ENCODE measurements around the gene SRP68.

DNA sequence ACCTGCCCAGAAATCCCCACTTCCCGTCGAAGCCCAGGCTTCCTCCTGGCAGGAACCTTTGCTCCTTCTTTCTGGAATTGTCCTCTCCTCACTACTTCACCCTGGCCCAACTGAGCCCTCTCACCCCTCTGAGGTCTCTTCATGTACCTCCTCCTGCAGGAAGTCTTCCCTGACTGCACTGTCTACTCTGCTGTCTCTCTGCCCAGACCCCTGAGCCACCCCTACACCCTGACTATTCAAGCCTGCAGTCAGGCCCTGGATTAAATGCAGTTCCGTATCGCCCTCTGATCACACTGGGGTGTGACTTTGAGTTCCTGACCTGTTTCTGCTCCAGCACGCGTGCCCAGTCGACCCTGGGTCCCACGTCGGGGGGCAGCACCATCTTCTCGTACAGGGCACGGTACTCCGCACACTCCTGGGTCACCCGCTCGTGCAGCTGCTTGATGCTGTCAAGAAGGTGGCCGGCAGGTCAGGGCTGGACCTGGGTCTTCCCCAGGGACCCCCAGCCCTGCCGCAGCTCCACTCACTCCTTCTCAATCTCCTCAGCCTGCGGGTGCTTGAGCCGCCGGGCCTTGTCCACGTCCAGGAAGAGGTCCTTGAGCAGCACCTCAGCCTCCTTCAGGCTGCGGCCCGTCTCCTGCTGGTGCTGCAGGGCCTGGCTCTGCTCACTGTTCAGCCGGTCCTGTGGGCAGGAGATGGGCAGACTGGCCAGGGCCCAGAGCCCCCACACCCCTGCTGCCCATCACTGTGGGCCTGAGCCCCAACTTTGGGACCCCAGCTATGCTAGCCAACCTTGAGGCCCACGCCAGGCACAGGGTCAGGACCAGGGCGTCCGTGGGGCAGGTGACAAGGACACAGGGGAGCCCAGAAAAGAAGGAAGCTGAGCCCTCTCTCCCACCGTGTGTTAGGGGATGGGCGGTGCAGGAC, 49.1 kb downstream of the SRP68 start:
- TF ChIP-seq, protein P1, sequence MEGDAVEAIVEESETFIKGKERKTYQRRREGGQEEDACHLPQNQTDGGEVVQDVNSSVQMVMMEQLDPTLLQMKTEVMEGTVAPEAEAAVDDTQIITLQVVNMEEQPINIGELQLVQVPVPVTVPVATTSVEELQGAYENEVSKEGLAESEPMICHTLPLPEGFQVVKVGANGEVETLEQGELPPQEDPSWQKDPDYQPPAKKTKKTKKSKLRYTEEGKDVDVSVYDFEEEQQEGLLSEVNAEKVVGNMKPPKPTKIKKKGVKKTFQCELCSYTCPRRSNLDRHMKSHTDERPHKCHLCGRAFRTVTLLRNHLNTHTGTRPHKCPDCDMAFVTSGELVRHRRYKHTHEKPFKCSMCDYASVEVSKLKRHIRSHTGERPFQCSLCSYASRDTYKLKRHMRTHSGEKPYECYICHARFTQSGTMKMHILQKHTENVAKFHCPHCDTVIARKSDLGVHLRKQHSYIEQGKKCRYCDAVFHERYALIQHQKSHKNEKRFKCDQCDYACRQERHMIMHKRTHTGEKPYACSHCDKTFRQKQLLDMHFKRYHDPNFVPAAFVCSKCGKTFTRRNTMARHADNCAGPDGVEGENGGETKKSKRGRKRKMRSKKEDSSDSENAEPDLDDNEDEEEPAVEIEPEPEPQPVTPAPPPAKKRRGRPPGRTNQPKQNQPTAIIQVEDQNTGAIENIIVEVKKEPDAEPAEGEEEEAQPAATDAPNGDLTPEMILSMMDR (conservative IDR thresholded peaks at IDR 0.05), result no peak
- no peak for TF ChIP-seq ZFX (IDR thresholded peaks at IDR 0.05)
